Stimulated activated CD4-positive, alpha-beta T cell treated with anti-CD3 and anti-CD28 coated beads, Interleukin-1b, Interleukin-23, amount 100 ng/mL, for 24 hours (primary cell): ENCODE measurements around the gene HPS1.

Source experiments
- DNase-seq, 4 experiments: peaks; one replicate each; pipeline ENCODE4 v3.0.0-alpha.2; 2020; ENCODE audit warnings: low read depth in 4 of 4, low spot score in 1 of 4

HPS1 gene

DNA sequence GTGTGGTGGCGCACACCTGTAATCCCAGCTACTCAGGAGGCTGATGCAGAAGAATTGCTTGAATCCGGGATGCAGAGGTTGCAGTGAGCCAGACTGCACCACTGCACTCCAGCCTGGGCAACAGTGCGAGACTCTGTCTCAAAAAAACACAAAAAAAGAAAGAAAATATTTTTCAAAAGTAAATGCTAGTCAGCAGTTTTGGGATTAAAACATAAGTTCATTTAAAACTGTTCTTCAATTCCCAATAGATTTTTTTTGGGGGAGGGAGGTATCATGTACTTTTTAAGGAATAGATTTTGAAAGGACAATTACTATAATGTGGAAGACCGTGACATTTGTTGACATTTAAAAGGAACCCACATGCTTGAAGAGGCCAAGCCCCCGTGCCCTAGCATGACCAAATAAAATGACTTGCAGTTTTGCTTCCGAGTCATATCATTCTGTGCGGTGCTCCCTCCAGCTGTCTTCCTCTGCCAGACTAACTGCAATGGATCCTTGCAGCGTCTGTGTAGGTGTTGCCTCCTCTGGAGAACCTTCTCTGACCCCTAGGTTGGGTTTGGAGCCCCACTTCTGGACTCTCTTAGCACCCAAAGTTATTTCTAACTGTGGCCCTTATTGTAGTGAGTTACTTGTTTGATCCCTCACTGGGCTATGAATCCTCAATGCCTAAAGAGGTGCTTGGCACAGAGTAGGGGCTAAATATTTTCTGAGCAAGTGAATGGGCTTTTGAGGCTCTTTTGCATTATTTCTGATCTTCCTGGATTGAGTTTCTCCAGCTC is 17.4 kb upstream of the HPS1 start:
- DNase-seq = no peak

DNA sequence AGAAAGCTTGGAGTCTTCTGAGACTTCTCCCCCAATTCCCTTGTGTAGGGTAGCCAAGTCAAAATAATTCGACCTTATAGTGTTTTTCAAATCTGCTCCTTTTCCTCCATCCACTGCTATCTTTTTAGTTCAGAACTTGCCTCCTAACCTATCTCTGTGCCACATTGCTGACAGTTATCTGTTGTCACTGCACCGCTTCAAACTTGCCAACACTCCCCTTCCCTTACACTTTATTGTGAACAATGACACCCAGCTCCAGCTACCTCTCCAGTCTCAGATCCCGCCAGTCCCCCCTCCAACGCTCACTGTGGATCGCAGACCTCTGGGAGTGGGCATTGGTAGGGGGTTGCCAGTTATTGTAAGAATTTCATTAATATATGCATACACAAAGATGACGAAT is 16.3 kb upstream of the HPS1 start:
- DNase-seq = no peak

DNA sequence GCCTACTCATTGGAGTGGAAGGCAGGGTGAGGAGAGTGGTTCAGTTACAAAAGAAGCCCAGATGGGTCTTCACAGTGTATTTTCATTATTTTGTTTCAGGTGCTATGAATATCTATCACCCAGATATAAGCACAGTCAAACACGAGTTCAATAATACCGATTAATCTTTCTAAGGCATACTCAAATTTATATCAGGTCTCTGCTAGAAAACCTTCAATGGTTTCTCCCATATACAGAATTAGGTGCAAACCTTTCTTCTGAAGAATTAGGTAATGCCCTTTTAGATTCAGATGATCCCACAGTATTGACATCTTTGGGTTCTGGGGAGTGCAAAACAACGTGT is 14.7 kb upstream of the HPS1 start:
- no peak for DNase-seq

DNA sequence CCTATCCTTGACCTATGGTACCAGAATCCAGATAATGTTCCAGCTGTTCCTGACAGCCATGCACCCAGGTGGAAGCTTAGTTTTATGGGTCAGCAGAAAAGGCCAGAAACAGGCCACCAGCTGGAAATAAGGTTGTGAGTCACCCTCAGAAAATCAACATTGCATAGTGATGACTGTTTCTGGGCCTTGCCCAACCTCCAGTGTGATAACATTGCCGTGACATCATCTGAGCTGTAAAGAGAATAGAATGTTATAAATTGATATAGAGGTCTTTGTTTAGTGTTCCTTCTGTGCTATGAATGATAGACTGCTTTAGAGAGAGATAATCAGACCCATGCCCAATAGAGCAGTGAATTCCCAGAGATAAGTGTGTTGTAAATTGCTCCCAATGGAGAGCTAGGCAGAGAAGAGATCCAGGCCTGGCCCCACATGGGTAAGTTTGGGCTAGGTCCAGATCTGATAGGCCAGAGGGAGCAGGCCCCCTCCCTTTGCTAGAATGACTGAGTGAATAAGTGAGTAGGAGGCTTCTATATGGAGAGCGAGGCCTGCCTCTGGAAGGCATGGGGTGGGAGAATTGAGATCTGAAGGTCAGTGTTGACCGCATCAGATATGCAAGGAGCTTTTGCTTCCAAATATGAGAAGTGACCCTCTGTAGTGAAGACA is 14.2 kb upstream of the HPS1 start:
- DNase-seq = no peak

DNA sequence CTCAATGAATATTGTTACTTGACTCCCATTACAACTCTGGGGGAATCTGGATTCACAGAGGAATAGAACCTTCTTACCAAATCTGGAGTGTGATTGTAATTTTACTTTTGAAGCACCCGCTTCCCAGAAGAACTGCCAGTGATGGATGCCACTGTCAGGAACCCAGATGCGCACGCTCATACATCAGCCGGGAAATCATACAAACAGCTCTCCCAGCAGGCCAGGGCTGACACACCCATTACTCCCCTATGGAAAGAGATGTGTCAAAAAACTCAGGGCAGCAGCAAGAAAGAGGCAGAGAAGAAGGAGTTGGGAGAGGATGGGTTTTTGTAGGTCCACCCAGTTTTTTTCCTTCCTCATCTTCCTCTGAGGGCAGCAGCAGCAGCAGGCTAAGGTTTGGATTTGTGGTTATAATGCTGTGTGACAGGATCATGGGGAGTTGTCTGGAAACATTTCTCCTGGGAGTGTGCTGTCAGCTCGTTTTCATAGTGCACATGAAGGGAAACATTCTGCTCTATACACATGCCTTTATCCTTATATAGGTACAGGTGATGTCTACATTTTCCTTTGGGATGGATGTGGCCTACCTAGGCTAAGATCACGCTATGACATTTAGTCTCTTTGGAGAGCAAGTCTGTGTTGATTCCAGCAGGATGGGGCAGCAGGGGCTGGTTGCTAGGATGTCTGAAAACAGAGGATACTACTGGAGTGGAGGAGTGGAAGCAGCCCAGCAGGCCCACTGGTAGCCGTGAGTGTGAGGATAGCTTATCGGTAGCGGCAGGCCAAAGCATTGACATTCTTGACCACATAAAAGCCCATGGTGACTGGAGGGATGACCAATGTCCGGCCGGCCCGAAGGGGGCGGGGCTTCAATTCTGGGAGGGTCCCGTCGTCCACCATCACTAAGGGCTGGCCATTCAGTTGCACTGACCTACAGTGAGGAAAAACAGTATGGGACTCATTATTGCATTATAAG is 12.4 kb upstream of the HPS1 start:
- no peak for DNase-seq

DNA sequence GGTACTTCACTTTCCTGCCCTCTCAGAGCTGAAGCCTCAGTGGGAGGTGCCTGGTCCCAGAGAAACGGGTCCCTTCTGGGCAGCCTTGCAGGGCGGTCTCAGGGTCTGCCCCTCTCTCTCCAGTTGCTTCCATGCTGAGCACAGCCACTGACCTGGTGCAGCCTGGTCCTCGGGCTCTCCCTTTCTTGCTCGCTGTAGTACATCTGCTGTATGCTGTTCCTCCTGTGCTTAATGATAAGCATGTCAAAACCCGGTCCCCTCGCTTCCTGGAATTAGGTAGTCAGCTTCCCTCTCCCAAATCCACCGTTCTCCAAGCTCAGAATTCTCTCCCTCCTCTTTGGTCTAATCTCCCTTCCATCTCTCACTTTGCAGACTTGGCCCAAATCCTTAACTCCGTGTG is 11.0 kb upstream of the HPS1 start:
- no peak for DNase-seq

DNA sequence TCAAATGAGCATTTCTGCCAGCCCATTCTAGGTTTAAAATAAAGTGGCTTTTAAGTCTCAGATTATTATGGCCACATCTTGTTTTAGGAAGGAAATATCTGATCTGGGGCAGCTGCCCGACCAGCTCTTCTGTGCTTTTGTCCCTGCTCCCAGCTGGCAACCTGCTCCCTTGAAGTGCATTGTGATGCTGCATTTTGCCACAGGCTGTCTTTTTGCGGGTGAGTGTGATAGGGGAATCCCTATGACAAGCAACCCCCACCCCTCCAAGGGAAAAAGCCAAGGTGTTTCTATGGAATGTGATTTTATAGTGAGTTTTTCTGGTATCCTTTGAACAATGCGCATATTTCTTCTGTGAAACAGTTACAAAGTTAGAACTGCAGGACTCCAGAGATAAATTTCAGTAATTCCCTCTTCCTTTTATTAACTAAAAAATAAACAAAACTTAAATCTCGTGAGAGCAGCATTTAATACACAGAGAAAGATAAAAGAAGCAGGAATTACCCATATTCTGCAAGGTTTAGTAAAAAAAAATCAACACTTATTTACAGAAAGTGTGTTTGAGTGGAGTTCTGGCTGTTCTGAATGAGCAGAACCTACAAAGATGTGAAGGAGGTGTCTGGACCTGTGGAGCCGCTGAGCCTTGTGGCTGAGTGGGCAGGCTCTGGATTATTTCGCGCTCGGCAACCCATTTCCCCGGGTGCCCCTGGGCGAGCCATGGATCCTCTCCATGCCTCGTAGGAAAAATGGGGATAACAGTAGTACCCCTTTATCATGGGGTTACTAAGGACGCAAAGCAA is 10.1 kb upstream of the HPS1 start:
- no peak for DNase-seq

DNA sequence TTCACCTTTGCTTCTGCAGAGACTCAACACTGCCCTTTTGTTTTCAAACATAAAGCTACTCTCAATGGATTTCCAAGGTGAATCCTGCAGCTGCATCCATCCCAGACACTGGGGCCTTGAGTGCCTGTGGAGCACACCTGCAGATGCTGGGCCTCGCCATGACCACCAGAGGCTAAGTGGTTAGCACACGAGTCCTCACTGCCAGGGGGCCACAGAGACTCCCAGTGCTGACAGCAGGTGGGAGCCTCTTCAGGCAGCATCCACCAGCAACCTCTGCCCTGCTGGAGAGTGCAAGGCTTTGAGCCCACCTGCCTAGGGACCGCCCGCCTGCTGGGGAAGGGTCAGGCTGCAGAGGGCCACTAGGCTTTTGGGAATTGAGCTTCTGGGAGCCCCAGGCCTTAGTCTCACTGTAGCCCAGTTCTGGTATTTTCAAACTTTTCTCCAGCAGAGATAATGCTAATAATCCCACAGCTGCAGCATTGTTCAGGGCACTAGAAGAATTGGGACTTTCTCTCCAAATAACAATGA is 9.4 kb upstream of the HPS1 start:
- no peak for DNase-seq

DNA sequence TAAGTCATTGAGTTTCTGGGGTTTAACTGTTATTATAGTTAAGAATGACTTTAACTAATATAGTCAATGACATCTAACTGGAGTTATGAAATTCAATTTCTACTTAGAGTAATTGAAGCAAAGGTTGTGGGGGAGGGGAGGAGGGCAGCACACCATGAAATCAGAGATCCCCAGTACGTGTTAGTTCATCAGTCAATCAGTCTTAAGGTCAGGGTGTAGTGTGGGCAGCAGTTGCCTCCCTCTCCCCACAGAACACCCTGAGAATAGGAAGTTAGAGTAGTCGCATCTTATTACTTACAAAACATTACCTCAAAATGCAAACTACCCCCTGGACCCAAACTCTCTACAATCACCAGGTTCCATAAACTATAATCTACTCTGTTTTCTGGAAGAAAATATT is 7.0 kb upstream of the HPS1 start:
- no peak for DNase-seq

DNA sequence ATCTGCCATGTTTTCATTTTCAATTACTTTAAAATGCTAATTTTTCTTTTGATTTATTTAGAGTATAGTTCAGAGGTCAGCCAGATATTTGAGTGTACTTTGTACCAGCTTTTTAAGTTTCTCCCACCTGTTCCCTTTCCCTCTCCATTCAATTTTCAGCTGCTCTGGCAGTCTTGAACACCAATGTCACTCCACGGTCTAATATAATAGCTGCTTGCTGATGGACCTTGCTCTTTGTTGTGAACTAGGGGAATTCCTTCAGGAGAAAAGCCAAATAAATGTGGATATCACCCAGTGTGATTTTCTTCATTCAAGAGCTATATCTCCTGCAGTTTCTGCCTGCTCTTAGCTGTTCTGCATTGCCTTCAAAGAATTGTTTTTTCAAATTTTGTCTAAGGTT is 3.9 kb upstream of the HPS1 start:
- no peak for DNase-seq

DNA sequence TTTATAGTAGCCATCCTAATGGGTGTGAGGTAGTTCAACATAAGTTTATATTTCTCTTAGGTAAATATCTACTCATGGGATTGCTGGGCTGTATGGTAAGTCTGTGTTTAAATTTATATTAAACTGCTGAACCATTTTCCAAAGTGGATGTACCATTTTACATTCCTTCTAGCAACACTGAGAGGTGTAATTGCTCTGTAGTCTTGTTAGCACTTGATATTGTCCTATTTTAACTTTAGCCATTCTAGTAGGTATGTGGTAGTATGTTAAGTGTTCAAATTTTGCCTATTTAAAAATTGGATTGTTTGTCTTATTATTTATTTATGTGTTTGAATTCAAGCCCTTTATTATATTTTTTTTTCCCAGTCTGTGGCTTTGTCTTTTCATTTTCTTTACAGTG is 2.6 kb upstream of the HPS1 start:
- no peak for DNase-seq

DNA sequence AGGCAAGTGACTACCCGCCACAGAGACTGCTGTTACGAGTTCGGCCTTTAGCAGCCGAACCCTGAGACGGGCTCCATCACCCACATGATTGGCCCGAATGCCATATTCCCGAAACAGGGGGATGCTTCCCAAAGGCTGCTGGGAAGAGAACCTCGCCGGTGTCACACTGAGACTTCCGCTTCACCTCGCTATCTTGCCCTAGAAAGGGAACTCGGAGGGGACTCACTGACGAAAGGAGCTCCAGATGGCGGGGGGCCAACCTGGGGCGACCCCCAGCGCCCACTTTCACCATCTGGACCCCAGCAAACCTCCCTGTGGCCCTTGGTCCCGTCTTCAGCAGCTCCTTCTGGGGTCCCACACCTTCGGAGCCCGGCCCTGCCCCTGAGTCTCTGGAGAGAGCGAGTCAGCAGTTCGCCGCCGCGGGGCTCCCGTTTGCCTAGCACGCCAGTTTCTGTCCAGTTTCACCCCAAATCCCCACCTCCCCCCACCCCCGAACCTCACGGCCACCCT is 529 bp downstream of the HPS1 start:
- DNase-seq = peak in 2 of 4 experiments; percentile 12 to 35

DNA sequence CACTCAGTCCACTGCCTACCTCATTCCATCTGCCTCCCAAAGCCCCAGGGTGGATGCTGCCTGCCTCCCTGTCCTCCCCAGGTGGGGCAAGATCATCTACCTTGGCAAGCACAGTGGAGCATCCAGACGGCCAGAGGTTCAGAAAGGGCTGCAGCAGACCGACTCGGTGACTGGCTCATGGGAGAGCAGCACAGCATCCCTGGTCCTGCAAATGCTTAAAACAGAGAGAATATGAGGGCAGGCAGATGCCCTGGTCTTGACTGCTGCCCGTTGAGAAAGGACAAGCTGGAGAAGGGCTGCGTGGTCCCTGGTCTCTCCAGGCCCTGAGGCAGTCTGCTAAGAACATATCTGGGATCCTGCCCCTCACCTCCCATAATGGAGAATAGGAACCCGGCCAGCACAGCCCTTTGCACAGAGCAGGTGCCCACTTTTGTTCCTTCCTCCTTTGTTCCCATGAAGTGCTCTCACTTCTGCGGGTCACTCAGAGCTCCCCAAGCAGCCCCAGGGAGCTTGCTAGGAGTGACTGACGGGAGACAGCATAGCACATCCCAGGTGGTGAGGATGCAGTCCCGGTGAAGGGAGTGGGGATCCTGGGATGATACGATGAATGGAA is 1.4 kb downstream of the HPS1 start:
- no peak for DNase-seq

DNA sequence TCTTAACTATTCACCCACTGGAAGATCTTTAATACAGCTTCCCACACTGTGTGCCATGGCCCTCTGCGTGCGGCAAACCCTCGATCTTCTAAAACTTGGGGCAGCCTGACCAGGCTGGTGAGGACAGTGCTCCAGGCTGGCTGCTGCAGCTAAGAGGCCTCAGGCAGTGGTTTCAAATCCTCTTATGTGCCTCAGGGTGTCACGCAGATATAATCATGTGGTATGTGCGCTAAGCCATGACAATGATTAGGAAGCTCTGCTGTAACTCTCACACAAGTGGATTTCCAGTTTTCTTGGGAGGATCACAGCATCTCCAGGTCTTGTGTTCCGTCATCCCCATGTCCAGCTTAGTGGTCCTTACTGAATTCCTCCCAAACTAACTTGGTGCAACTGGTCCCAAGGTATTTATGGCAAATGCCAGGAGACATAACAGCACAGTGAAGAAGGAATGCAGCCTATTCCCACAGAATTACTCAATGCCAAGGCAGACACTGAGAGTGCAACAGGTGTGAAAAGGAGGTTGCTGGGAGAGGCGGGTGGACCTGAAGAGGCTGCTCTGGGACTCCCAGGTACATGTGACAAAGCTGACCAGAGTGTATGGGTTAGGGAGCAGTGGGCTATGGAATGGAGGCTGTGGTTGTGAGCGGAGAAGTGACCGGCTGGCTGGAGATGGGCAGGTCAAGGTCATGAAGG is 2.3 kb downstream of the HPS1 start:
- DNase-seq = no peak

DNA sequence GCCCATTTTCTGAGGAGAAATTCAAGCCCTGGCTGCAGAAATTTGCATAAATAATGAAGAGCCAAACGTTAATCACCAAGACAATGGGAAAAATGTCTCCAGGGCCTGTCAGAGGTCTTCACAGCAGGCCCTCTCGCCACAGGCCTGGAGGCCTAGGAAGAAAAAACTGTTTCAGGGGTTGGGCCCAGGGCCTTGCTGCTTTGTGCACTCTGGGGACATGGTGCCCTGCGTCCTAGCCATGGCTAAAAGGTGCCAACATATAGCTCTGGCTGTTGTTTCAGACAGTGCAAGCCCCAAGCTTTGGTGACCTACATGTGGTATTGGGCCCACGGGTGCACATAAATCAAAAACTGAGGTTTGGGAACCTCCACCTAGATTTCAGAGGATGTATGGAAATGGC is 8.0 kb downstream of the HPS1 start:
- no peak for DNase-seq

DNA sequence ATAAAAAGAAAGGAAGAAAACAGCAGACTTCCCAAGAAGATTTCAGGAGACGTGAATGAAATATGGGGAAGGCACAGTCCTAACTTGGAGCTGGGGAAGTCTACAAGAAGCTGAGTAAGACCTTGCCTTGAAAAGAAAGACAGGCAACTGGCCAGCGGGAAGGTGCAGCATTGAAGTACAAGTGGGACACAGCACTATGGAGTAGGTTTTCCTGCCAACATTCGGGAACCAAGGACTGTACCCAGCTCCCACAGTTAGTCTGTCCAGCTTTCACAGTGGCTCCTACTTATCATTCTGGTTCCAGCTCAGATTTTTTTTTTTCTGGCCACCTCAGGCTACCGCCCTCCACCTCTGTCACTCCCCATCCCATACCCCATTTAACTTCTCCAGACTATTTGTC is 10.0 kb downstream of the HPS1 start:
- no peak for DNase-seq

DNA sequence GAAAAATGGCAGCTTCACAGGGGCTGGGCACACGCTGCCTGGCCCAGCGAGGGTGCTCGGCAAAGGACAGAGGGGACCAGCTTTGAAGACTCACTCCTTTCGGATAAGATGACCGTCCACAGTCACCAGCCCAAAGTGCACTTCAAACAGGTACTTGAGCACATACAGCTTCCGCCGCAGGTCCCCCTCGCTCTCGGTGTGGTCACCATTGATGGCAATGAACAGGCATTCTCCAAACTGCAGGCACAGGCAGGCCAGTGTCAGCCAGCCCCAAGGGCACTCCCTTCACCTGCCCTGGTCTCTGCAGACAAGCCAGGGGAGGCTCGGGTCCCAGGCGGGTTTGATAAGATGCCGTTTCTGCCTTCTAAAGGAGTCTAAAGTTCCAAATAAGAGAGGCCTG is 11.6 kb downstream of the HPS1 start:
- DNase-seq = no peak

DNA sequence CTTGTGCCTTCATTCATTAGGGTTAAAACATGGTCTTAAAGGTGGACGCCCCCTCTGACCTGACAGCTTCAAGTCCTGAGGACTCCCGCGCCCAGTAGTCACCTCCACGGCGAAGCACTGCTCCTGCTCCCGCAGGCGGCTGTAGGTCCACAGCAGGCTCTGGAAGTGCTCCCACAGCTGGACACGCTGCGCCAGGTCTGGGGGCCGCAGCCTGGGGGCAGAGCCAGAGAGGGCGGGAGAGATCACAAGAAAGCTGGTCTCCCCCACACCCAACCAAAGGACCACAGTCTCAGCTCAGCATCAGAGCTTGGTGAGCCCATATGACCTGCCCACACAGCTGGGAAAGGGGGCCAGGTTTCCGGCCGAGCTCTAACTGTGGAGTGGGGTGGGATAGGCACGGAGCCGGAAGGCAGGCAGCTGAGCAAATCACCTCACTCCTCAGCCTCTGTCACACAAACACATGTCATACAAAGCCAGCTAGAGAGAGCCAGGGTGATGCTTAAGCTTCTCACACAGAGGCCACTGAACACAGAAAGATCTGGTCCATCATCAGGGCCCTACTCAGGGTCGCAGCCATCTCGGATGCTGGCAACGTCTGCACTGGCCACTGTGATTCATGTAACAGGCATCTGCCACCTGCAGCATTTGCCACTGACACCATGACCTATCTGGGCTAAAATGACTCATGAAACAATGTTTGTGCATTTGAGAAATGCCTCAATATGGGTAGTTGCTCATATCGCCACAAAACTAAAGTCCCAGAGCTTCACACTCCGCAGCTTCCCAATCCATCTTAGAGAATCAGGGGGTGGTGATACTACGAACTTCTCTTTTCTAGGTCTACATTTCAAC is 12.6 kb downstream of the HPS1 start:
- DNase-seq = no peak

DNA sequence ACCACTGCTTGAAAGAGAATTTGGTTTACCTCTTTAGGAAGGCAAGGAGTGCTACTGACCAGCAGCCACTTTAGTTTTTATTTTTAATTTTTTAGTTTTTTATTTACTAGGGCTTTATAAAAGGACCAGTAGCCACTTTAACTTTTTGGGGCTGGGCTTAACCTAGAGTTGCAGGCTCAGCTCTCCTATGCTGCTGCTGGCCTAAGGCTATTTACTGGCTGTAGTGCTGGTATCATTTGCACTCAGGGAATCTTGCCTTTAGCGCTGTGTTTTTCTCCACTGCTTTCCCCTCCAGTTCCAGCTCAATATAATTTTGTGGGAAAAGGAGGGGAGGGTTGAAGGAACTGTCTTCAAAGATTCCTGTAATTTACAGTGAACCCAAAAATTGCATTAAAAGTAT is 13.4 kb downstream of the HPS1 start:
- DNase-seq = no peak
